Loucy (cell line): ENCODE measurements around the gene GAS2.

Source experiments
- H2AFZ ChIP-seq: fragments of 200-600 bp; sonication (generic); 2 replicates; pipeline ENCODE4 v1.6.0; 2016; ENCODE audit warnings: antibody characterized with exemption, mild to moderate bottlenecking, low read length, moderate library complexity
- H3F3A ChIP-seq: fragments of 200-600 bp; 2 replicates; pipeline ENCODE4 v1.6.0; 2016; ENCODE audit warnings: antibody characterized with exemption, low read depth, mild to moderate bottlenecking
- H3K27me3 ChIP-seq: fragments of 200-600 bp; sonication (generic); 2 replicates; pipeline ENCODE4 v1.6.1; 2014; ENCODE audit warnings: low read length, mild to moderate bottlenecking; ENCODE audit not compliant: insufficient read depth, poor library complexity, severe bottlenecking
- H3K36me3 ChIP-seq: fragments of 200-600 bp; sonication (generic); 2 replicates; pipeline ENCODE4 v1.6.1; 2016; ENCODE audit warnings: low read length; ENCODE audit not compliant: insufficient read depth
- H3K4me1 ChIP-seq: fragments of 200-600 bp; sonication (generic); 2 replicates; pipeline ENCODE4 v1.5.1; 2014; ENCODE audit warnings: low read length, mild to moderate bottlenecking; ENCODE audit not compliant: insufficient read depth, poor library complexity, severe bottlenecking
- H3K4me2 ChIP-seq: fragments of 200-600 bp; sonication (generic); 2 replicates; pipeline ENCODE4 v1.6.0; 2014; ENCODE audit warnings: antibody characterized with exemption, low read length, low read depth, mild to moderate bottlenecking; ENCODE audit not compliant: poor library complexity, severe bottlenecking
- H3K4me3 ChIP-seq: fragments of 200-600 bp; sonication (generic); 2 replicates; pipeline ENCODE4 v1.5.1; 2014; ENCODE audit warnings: low read length, mild to moderate bottlenecking, mixed read lengths; ENCODE audit not compliant: poor library complexity, severe bottlenecking
- H3K79me2 ChIP-seq: fragments of 200-600 bp; sonication (generic); 2 replicates; pipeline ENCODE4 v1.6.1; 2014; ENCODE audit warnings: low read length; ENCODE audit not compliant: insufficient read depth
- H3K9ac ChIP-seq: fragments of 200-600 bp; sonication (generic); 2 replicates; pipeline ENCODE4 v1.6.0; 2014; ENCODE audit warnings: mild to moderate bottlenecking, low read depth, low read length, moderate library complexity; ENCODE audit not compliant: poor library complexity, severe bottlenecking
- H3K9me2 ChIP-seq: fragments of 200-600 bp; sonication (generic); replicated peaks from 2 replicates; pipeline ENCODE4 v1.6.1; 2016; ENCODE audit warnings: low read depth, low read length, mixed read lengths
- H3K9me3 ChIP-seq: fragments of 200-600 bp; sonication (generic); 2 replicates; pipeline ENCODE4 v1.6.1; 2014; ENCODE audit warnings: mild to moderate bottlenecking, antibody characterized with exemption, low read length, low read depth; ENCODE audit not compliant: insufficient read depth
- H4K20me1 ChIP-seq: fragments of 200-600 bp; sonication (generic); 2 replicates; pipeline ENCODE4 v1.6.0; 2014; ENCODE audit warnings: antibody characterized with exemption, low read length, mild to moderate bottlenecking; ENCODE audit not compliant: insufficient read depth, poor library complexity, severe bottlenecking
- EZH2phosphoT487 ChIP-seq: fragments of 200-600 bp; IDR thresholded peaks from 2 replicates; pipeline ENCODE4 v1.6.1; 2018; ENCODE audit warnings: antibody characterized with exemption, mild to moderate bottlenecking, moderate library complexity, borderline replicate concordance
- TF ChIP-seq, protein P1 (sequence below): fragments of 200-600 bp; sonication (generic); conservative IDR thresholded peaks from 2 replicates; pipeline ENCODE4 v1.5.1; 2014; ENCODE audit warnings: mild to moderate bottlenecking, antibody characterized with exemption, low read length

Gene GAS2

DNA sequence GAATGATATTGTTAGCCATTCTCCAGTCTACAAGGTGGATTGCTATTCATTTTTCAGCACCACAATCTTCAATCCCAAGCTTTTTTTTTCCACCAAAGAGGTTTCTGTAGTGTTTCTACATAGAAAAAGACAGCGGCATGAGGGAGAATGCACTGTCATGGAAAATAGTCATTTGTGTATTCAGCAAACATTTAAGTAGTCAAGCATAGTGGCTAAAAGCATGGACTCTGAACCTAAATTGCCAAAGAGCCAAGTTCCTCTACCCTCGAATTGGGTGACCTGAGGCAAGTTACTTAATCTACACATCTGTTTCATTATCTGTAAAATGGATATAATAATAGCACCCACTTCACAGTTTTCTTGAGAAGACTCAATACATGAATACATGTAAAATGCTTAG, 14.2 kb downstream of the GAS2 start:
- H3K27me3 ChIP-seq: no peaks in the 10 kb centered on the region
- H3F3A ChIP-seq: no peaks in the 10 kb centered on the region
- TF ChIP-seq EZH2phosphoT487: no peak
- TF ChIP-seq, protein P1, sequence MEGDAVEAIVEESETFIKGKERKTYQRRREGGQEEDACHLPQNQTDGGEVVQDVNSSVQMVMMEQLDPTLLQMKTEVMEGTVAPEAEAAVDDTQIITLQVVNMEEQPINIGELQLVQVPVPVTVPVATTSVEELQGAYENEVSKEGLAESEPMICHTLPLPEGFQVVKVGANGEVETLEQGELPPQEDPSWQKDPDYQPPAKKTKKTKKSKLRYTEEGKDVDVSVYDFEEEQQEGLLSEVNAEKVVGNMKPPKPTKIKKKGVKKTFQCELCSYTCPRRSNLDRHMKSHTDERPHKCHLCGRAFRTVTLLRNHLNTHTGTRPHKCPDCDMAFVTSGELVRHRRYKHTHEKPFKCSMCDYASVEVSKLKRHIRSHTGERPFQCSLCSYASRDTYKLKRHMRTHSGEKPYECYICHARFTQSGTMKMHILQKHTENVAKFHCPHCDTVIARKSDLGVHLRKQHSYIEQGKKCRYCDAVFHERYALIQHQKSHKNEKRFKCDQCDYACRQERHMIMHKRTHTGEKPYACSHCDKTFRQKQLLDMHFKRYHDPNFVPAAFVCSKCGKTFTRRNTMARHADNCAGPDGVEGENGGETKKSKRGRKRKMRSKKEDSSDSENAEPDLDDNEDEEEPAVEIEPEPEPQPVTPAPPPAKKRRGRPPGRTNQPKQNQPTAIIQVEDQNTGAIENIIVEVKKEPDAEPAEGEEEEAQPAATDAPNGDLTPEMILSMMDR: no peak
- H3K79me2 ChIP-seq: no peaks in the 10 kb centered on the region
- H4K20me1 ChIP-seq: no peaks in the 10 kb centered on the region
- H3K4me3 ChIP-seq: no peak overlapping the region
- no peak overlapping the region for H3K9ac ChIP-seq
- H2AFZ ChIP-seq: no peak overlapping the region
- H3K36me3 ChIP-seq: no peaks in the 10 kb centered on the region
- no peak overlapping the region for H3K4me2 ChIP-seq
- no peaks in the 10 kb centered on the region for H3K9me3 ChIP-seq
- no peaks in the 10 kb centered on the region for H3K4me1 ChIP-seq
- H3K9me2 ChIP-seq: no peaks in the 10 kb centered on the region

DNA sequence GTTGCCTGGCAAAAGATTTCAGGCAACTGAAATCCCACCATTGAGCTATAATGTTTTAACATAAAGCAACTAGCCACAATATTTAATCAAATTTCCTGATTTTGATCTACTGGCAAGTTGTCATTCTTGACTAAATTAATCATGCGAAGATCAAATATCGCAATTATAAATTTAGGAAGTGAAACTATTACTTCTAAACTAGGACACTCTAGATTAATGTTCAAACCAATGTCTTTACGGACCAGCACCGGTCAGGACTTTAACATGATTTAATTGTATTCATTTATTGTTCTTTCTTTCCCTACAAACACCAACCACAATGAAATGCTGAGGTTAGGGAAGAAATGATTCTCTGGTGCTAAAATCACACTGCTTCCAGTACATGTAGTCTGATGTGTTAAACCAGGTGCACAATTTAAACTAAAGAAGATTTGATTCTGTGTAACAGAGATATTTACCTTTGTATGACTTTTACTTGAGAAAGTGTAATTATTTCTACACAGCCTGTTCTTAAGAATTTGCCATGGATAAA, 14.9 kb downstream of the GAS2 start:
- no peak for TF ChIP-seq EZH2phosphoT487
- TF ChIP-seq, protein P1: no peak
- H3K4me1 ChIP-seq: no peaks in the 10 kb centered on the region
- H3K4me2 ChIP-seq: no peak overlapping the region
- no peak overlapping the region for H3K4me3 ChIP-seq
- no peaks in the 10 kb centered on the region for H3K36me3 ChIP-seq
- no peaks in the 10 kb centered on the region for H3K27me3 ChIP-seq
- no peak overlapping the region for H2AFZ ChIP-seq
- no peaks in the 10 kb centered on the region for H3K9me3 ChIP-seq
- no peaks in the 10 kb centered on the region for H3K79me2 ChIP-seq
- no peak overlapping the region for H3K9ac ChIP-seq
- no peaks in the 10 kb centered on the region for H3F3A ChIP-seq
- H3K9me2 ChIP-seq: no peaks in the 10 kb centered on the region
- H4K20me1 ChIP-seq: no peaks in the 10 kb centered on the region

DNA sequence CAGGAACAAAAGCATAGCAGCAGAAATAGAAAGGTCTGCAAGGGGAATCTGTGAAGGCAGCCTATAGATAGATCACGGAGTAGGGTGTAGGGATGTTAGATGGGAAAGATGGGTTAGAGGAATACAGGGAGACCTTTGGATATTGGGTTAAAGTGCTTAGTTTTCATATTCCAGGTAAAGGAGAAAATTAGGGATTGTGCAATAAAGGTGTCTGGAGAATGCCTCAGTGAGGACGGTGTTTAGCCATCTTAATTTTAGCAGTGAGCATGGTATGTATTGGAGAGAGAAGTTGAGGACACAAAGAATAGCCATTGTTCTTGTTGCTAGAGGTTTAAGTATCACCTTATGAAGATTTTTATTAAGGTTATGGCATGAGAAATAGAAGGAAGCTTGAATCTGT, 17.7 kb downstream of the GAS2 start:
- H3F3A ChIP-seq: no peaks in the 10 kb centered on the region
- no peak overlapping the region for H3K9ac ChIP-seq
- no peaks in the 10 kb centered on the region for H3K4me1 ChIP-seq
- no peaks in the 10 kb centered on the region for H3K79me2 ChIP-seq
- no peak overlapping the region for H3K4me3 ChIP-seq
- no peak overlapping the region for H2AFZ ChIP-seq
- TF ChIP-seq, protein P1: no peak
- no peak for TF ChIP-seq EZH2phosphoT487
- H3K9me3 ChIP-seq: no peaks in the 10 kb centered on the region
- no peaks in the 10 kb centered on the region for H3K9me2 ChIP-seq
- H3K27me3 ChIP-seq: no peaks in the 10 kb centered on the region
- H3K4me2 ChIP-seq: no peak overlapping the region
- no peaks in the 10 kb centered on the region for H3K36me3 ChIP-seq
- H4K20me1 ChIP-seq: no peaks in the 10 kb centered on the region
